Upper lobe of left lung (tissue), 6 donors: ENCODE measurements around the gene HPCAL1. TPM values are rescaled to one million over a fixed set of nuclear protein-coding genes. Genes with fewer than 3 reads are reported as not detected.

Experiments
- ATAC-seq, 2 donors: fragments of 200-7000 bp; cut with Tn5 transposase; one replicate each; pipeline ENCODE4 v1.9.1; 2022; ENCODE audit warnings: mild to moderate bottlenecking in 2 of 2, moderate library complexity in 2 of 2; ENCODE audit not compliant: low FRiP score in 2 of 2
- DNase-seq, 2 donors: peaks; one replicate each; pipeline ENCODE4 v3.0.0-alpha.2; 2019 to 2020
- H3K27ac ChIP-seq, 4 donors: fragments of 200-600 bp; sonication (generic); one replicate each; pipeline ENCODE4 v1.5.1; 2016 to 2019
- H3K27me3 ChIP-seq, 4 donors: fragments of 200-600 bp; sonication (generic); one replicate each; pipeline ENCODE4 v1.5.1; 2017 to 2019
- H3K36me3 ChIP-seq, 4 donors: fragments of 200-600 bp; sonication (generic); one replicate each; pipeline ENCODE4 v1.5.1; 2016 to 2019
- H3K4me1 ChIP-seq, 4 donors: fragments of 200-600 bp; sonication (generic); one replicate each; pipeline ENCODE4 v1.5.1; 2018 to 2019
- H3K4me3 ChIP-seq, 4 donors: fragments of 200-600 bp; sonication (generic); one replicate each; pipeline ENCODE4 v1.5.1; 2017 to 2019; ENCODE audit warnings: mild to moderate bottlenecking in 2 of 4, moderate library complexity in 1 of 4
- H3K9me3 ChIP-seq, 4 donors: fragments of 200-600 bp; sonication (generic); one replicate each; pipeline ENCODE4 v1.5.1; 2018 to 2019
- EP300 ChIP-seq, 4 donors: sonication (generic); formaldehyde crosslinking; IDR thresholded peaks; one replicate each; pipeline ENCODE4 v1.5.1; 2017; ENCODE audit warnings: antibody characterized with exemption in 4 of 4, control low read depth in 2 of 4
- POLR2A ChIP-seq, 4 donors: fragments of 450-650 bp; IDR thresholded peaks; one replicate each; pipeline ENCODE4 v1.5.1; 2016 to 2017; ENCODE audit warnings: antibody characterized with exemption in 4 of 4, mild to moderate bottlenecking in 2 of 4
- POLR2AphosphoS5 ChIP-seq, 2 donors: sonication (generic); formaldehyde crosslinking; IDR thresholded peaks; one replicate each; pipeline ENCODE4 v1.5.1; 2017; ENCODE audit warnings: antibody characterized with exemption in 2 of 2
- WGBS, 2 donors: methylation state at CpG; one replicate each; pipeline ENCODE4 v1.1.5; 2017 to 2018; 5-methylcytosine and 5-hydroxymethylcytosine counted together
- total RNA-seq, 6 donors: library from RNA; depleted of rRNA in 4 of 6; stranded (reverse); fragments of >200 nt in 4 of 6; gene quantifications; one replicate each; pipeline versions ENCODE4 v1.1.0 to v1.2.1, GENCODE V29; 2016 to 2021
- TF ChIP-seq, protein P1 (sequence below), 6 experiments: fragments of 450-650 bp in 4 of 6; fragments of 200-600 bp in 2 of 6; sonication (generic) in 2 of 6; IDR thresholded peaks; one replicate each; pipeline ENCODE4 v1.5.1; 2016 to 2019; ENCODE audit warnings: antibody characterized with exemption in 6 of 6
- donor health status: DM: no; HTN: no; CAD: no; lungs with moderate emphysema.
- donor health status: DM: no; HTN: yes; CAD: no; lungs with severe emphysema.

HPCAL1 gene
- total RNA-seq, 6 donors from 2014 or later, result 131 to 481 (median 261) TPM

DNA sequence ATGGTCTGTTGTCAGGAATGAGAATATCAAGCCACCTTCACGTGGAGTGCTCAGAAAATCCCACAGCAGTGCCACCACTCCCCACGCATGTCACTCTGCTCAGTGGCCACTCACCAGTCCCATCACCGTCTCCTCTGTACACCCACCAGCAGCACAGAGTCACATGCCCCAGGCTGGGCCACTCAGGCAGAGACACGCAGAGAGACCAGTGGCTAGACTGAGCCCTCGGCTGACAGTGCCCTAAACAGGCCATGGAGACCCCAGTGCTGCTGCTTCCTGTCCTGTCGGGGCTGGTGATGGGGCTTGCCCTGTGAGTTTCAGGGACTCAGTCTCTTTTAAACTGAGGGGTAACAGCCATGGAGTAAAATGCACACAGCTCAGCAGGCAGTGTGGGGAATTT is 119.5 kb downstream of the HPCAL1 start:
- Histone ChIP-seq H3K4me1 (no peaks in the 10 kb centered on the region), H3K4me3 (no peak overlapping the region), H3K27ac (no peak overlapping the region), H3K36me3 (peaks cover 14 to 81% (median 68%) of the 10 kb centered on the region in 4 donors), H3K9me3 (no peaks in the 10 kb centered on the region), H3K27me3 (no peaks in the 10 kb centered on the region)
- DNase-seq (no peak), ATAC-seq (no peak)
- WGBS, 2 donors, result 81 to 96% methylated on average over 6 of the region's 6 CpGs
- no peak for TF ChIP-seq POLR2A (IDR thresholded peaks at IDR 0.05)
- TF ChIP-seq, protein P1, sequence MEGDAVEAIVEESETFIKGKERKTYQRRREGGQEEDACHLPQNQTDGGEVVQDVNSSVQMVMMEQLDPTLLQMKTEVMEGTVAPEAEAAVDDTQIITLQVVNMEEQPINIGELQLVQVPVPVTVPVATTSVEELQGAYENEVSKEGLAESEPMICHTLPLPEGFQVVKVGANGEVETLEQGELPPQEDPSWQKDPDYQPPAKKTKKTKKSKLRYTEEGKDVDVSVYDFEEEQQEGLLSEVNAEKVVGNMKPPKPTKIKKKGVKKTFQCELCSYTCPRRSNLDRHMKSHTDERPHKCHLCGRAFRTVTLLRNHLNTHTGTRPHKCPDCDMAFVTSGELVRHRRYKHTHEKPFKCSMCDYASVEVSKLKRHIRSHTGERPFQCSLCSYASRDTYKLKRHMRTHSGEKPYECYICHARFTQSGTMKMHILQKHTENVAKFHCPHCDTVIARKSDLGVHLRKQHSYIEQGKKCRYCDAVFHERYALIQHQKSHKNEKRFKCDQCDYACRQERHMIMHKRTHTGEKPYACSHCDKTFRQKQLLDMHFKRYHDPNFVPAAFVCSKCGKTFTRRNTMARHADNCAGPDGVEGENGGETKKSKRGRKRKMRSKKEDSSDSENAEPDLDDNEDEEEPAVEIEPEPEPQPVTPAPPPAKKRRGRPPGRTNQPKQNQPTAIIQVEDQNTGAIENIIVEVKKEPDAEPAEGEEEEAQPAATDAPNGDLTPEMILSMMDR (IDR thresholded peaks at IDR 0.05), result no peak
- TF ChIP-seq POLR2AphosphoS5 (IDR thresholded peaks at IDR 0.05), result no peak
- no peak for TF ChIP-seq EP300 (IDR thresholded peaks at IDR 0.05)

DNA sequence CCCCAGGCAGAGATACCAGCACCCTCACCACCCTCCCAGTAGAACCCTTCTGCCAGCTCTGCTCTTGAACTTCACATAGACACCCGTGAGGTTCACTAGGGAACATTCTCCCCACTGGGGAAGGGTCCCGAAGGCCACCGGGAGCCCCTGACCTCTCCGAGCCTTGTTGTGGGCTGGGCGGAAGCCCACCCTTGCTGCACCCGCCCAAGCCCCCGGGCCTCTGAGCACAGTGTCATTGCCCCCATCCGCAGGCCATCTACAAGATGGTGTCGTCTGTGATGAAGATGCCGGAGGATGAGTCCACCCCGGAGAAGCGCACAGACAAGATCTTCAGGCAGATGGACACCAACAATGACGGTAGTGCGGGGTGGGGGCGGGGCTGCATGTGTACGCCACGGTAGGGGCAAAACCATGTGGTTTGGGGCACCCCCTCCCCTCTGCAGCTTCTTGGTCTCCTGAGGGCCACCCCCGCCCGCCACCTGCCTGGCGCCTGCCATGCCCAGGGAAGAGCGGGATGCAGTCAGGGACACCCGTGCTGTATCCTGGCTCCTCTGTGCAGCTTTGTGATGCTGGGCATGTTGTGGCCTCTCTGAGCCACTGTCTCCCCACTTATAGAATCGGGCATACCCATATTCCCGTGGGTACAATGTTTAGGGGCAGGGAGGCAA is 120.2 kb downstream of the HPCAL1 start:
- no peak for ATAC-seq
- Histone ChIP-seq H3K27me3 (no peaks in the 10 kb centered on the region), H3K36me3 (peaks cover 15 to 82% (median 71%) of the 10 kb centered on the region in 4 donors), H3K9me3 (no peaks in the 10 kb centered on the region), H3K4me1 (no peaks in the 10 kb centered on the region), H3K27ac (no peak overlapping the region), H3K4me3 (no peak overlapping the region)
- 92 to 95% methylated on average over 11 to 24 of the region's 24 CpGs for WGBS, 2 donors
- TF ChIP-seq, protein P1 (IDR thresholded peaks at IDR 0.05), result no peak
- TF ChIP-seq POLR2AphosphoS5 (IDR thresholded peaks at IDR 0.05), result no peak
- TF ChIP-seq EP300 (IDR thresholded peaks at IDR 0.05), result no peak
- no peak for TF ChIP-seq POLR2A (IDR thresholded peaks at IDR 0.05)
- no peak for DNase-seq

DNA sequence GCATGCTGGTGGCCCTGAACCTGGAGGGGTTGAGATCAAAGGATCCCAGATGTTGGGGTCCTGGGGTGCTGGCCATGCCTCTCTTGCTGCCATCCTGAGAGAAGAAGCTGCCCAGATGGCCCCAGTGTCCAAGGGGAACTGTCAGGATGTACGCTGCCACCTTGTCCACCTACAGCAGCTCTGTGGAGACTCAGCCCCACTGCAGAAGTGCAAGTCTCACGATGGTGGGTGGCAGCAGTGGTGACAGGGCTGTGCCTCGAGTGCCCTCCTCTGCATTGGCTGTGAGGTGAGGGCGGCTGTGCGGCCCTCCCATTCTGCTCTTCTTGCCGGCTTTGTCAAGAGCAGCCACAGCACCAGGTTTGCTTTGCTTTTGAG is 120.7 kb downstream of the HPCAL1 start:
- Histone ChIP-seq H3K4me1 (no peaks in the 10 kb centered on the region), H3K4me3 (no peak overlapping the region), H3K9me3 (no peaks in the 10 kb centered on the region), H3K27ac (no peak overlapping the region), H3K36me3 (peaks cover 15 to 87% (median 74%) of the 10 kb centered on the region in 4 donors), H3K27me3 (no peaks in the 10 kb centered on the region)
- no peak for DNase-seq
- no peak for TF ChIP-seq POLR2A (IDR thresholded peaks at IDR 0.05)
- TF ChIP-seq POLR2AphosphoS5 (IDR thresholded peaks at IDR 0.05), result no peak
- TF ChIP-seq, protein P1 (IDR thresholded peaks at IDR 0.05), result no peak
- no peak for TF ChIP-seq EP300 (IDR thresholded peaks at IDR 0.05)
- 80 to 95% methylated on average over 4 to 6 of the region's 6 CpGs for WGBS, 2 donors
- ATAC-seq, result no peak

DNA sequence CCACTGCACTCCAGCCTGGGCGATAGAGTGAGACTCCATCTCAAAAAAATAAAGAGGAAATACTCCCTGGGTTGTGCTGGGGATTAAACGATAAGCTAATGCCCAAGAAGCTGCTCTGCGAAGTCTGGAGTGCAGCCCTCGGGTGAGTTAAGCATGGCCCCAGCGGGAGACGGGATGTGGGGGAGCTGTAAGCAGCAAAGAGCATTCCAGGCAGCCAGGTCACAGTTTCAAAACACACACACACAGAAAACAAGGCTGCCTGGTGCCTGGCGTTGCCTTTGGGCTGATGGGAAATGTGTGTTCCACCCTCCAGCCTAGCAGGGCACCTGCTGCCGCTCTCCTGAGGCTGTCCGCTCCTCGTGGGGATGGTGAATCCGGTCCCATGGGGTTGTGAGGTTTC is 121.3 kb downstream of the HPCAL1 start:
- ATAC-seq, result no peak
- H3K27me3 ChIP-seq, result no peaks in the 10 kb centered on the region
- no peak overlapping the region for H3K27ac ChIP-seq
- no peaks in the 10 kb centered on the region for H3K4me1 ChIP-seq
- H3K9me3 ChIP-seq, result no peaks in the 10 kb centered on the region
- no peak overlapping the region for H3K4me3 ChIP-seq
- WGBS, 2 donors, result 92% methylated on average over 7 to 11 of the region's 11 CpGs
- TF ChIP-seq POLR2A (IDR thresholded peaks at IDR 0.05) (no peak), POLR2AphosphoS5 (IDR thresholded peaks at IDR 0.05) (no peak), EP300 (IDR thresholded peaks at IDR 0.05) (no peak)
- TF ChIP-seq, protein P1 (IDR thresholded peaks at IDR 0.05), result no peak
- H3K36me3 ChIP-seq, result peaks cover 15 to 88% (median 76%) of the 10 kb centered on the region in 4 donors
- no peak for DNase-seq
